Aorta (tissue), 5 donors: Measurements from ENCODE around the gene LRRC71. TPM values are rescaled to one million over a fixed set of nuclear protein-coding genes. Genes with fewer than 3 reads are reported as not detected.
"Not testable (repeated sequence)": the region's sequence is repeated elsewhere in the genome, so short reads cannot be mapped to it uniquely, and the experiment has no call there.

Experiments used
- ATAC-seq: fragments of 200-7000 bp; cut with Tn5 transposase; one replicate; pipeline ENCODE4 v1.9.1; 2022; ENCODE audit warnings: moderate library complexity; ENCODE audit not compliant: low FRiP score
- DNase-seq, 2 donors: peaks; one replicate each; pipeline ENCODE4 v3.0.0-alpha.2; 2020
- H3K27ac ChIP-seq, 2 donors: one replicate each; pipeline ENCODE4 v1.5.1; 2013; ENCODE audit warnings: low read length in 2 of 2, mild to moderate bottlenecking in 2 of 2, moderate library complexity in 2 of 2, control low read depth in 1 of 2, inconsistent platforms in 1 of 2, low read depth in 1 of 2
- H3K27me3 ChIP-seq, 2 donors: one replicate each; pipeline ENCODE4 v1.6.1; 2013; ENCODE audit warnings: control low read depth in 1 of 2, low read length in 1 of 2, mild to moderate bottlenecking in 1 of 2, moderate library complexity in 1 of 2; ENCODE audit not compliant: insufficient read depth in 2 of 2, control insufficient read depth in 1 of 2
- H3K36me3 ChIP-seq, 2 donors: one replicate each; pipeline ENCODE4 v1.6.1; 2013; ENCODE audit warnings: control low read depth in 1 of 2, low read length in 1 of 2, mild to moderate bottlenecking in 1 of 2; ENCODE audit not compliant: insufficient read depth in 2 of 2, control insufficient read depth in 1 of 2
- H3K4me1 ChIP-seq, 2 donors: one replicate each; pipeline ENCODE4 v1.6.1; 2013; ENCODE audit warnings: low read length in 2 of 2, control low read depth in 1 of 2, mild to moderate bottlenecking in 1 of 2, moderate library complexity in 1 of 2; ENCODE audit not compliant: insufficient read depth in 2 of 2, control insufficient read depth in 1 of 2
- H3K4me3 ChIP-seq, 2 donors: one replicate each; pipeline ENCODE4 v1.5.1; 2013; ENCODE audit warnings: low read length in 2 of 2, control low read depth in 1 of 2, mild to moderate bottlenecking in 1 of 2
- H3K9me3 ChIP-seq: one replicate; pipeline ENCODE4 v1.6.1; 2013; ENCODE audit warnings: mild to moderate bottlenecking, low read length; ENCODE audit not compliant: control insufficient read depth
- WGBS, 2 donors: extraction: QIAGEN DNeasy Blood & Tissue Kit; methylation state at CpG; one replicate each; pipeline ENCODE4 v1.1.7; 2013; 5-methylcytosine and 5-hydroxymethylcytosine counted together
- intact Hi-C, 2 donors: fragments of 100-400 bp; cut with DNase I; formaldehyde crosslinking; loops; one replicate each; pipeline versions ENCODE4 v1.14.2 to v1.15.0; 2022
- polyA plus RNA-seq, 2 donors: library from polyadenylated mRNA; stranded (reverse); fragments of 200-250 nt; gene quantifications; one replicate each; pipeline ENCODE4 v1.2.3, GENCODE V29; 2013
- total RNA-seq, 2 donors: library from RNA; stranded (reverse); fragmentation: NEBNext Ultra II Directional; extraction: Animal tissue kit (Norgen Biotek cat#: 25700); gene quantifications; one replicate each; pipeline ENCODE4 v1.2.1, GENCODE V29; 2021
- donor health status: healthy with polysubstance abuse.
- donor health status: Bipolar disorder and iron deficiency.
- donor health status: DM: no; HTN: no; CAD: no.
- donor health status: DM: no; HTN: no; CAD: no.
- donor health status: DM: yes; HTN: yes; CAD: no.

The LRRC71 gene
- total and polyA plus RNA-seq, 4 donors, result 0.42 to 2.4 (median 1.3) TPM; not detected in 1

DNA sequence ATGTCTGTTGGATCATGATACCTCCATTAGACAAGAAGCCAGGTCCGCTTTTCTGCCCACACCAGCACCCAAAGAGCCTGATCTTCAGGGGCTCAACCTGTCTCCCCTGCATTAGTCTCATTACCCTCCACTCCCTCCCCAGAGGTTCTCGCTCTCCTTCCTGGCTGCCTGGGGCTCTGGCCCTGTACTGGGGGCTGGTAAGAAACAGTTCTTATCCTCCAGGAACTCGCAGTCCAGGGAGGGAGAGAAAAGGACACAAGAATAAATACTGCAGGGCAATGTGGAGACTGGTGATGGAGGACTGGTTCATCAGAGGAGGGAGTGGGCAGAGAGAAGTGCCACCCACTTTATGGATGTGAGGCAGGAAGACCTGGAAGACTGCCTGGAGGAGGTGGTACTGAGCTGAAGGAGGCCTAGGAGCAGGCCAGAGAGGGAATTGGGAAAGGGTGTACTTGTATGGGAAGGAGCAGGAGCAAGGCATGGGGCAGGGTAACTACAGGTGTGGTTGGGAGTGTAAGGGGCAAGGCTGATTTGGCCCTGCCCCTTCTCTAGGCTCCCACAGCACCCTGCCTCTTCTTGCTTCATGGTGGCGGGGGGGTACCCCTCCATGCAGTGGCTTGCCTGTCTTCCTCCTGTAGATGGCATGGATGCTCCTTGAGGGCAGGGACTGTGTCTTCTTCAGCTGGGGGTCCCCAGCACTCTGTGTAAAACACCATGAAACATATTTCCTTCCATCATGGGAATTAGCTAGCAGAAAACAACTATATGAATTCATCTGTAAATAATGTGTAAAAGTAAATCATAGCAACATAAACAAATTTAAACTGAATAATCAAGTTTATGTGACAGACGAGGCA lies 5.0 kb downstream of the LRRC71 start:
- 86 to 90% methylated on average over 5 of the region's 5 CpGs for WGBS, 2 donors
- Histone ChIP-seq H3K27ac (no peak overlapping the region), H3K4me3 (no peak overlapping the region), H3K27me3 (peaks cover 0 to 3% of the 10 kb centered on the region in 2 donors), H3K9me3 (no peaks in the 10 kb centered on the region), H3K4me1 (no peaks in the 10 kb centered on the region), H3K36me3 (no peaks in the 10 kb centered on the region)
- DNase-seq (no peak), ATAC-seq (no peak)
- intact Hi-C loops, result loop anchor here in 1 of 2 donors (5.0 kb wide), 2 partner anchors 33 to 88 kb away; partner anchors contain the start of gene PEAR1

GRCh38 chr1:156926175-156926574 lies 5.7 kb downstream of the LRRC71 start:
- H3K4me3 ChIP-seq, result no peak overlapping the region
- ATAC-seq, result no peak
- intact Hi-C loops, result loop anchor here in 1 of 2 donors (5.0 kb wide), 2 partner anchors 34 to 89 kb away; partner anchors contain the start of gene PEAR1
- no peaks in the 10 kb centered on the region for H3K36me3 ChIP-seq
- WGBS, 2 donors, result 57 to 64% methylated on average over 3 of the region's 3 CpGs
- no peak overlapping the region for H3K27ac ChIP-seq
- no peaks in the 10 kb centered on the region for H3K4me1 ChIP-seq
- H3K9me3 ChIP-seq, result no peaks in the 10 kb centered on the region
- peak; percentile 67 to 75 for DNase-seq
- H3K27me3 ChIP-seq, result peaks cover 0 to 2% of the 10 kb centered on the region in 2 donors

DNA sequence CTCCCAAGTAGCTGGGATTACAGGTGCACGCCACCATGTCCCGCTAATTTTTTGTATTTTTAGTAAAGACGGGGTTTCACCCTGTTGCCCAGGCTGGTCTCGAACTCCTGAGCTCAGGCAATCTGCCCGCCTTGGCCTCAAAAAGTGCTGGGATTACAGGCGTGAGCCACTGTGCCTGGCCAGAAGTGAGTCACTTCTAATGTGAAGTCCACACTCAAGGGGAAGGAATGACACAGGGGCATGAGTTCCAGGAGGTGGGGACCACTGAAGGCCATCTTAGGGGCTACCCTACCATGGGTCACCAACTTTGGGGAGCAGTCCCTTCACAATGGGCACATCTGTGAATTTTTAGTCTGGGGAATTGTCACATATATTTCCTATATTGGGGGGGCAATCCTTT lies 6.3 kb downstream of the LRRC71 start:
- not testable (repeated sequence) for H3K4me3 ChIP-seq, H3K9me3 ChIP-seq, H3K4me1 ChIP-seq, H3K27me3 ChIP-seq, H3K36me3 ChIP-seq, ATAC-seq, H3K27ac ChIP-seq
- peak in 1 of 2 donors; percentile 27 for DNase-seq
- intact Hi-C loops, result loop anchor here in 1 of 2 donors (5.0 kb wide), 2 partner anchors 34 to 89 kb away; partner anchors contain the start of gene PEAR1
- 83 to 85% methylated on average over 6 of the region's 6 CpGs for WGBS, 2 donors

DNA sequence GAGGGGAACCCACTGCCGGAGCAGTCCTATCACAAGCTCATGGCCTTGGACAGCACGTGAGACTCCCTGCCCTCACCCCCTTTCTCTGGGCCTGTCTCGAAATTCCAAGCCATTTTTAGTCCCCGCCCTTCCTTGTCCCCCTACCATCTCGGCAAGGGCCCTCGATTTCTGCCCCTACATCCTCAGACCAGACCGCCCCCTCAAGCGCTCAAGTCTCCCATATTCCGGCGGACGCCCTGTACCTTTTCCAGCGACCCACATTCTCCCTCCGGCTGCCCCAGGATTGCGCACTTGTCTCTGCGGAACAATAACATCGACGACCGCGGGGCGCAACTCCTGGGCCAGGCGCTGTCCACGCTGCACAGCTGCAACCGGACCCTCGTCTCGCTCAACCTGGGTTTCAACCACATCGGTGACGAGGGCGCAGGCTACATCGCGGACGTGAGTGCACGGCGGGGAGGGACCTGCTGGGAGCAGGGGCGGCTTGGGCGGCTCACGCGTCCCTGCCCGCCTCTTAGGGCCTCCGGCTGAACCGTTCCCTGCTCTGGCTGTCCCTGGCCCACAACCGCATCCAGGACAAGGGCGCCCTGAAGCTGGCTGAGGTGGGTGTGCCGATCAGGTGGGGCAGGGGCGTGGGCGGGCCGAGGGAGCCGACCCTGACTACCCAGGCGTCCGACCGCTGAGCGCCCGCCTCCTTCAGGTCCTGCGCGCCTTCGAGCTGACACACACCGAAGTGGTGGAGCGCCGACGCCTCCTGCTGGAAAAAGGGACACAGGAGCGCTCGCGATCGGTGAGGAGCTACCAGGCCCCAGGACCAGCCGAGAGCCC lies 7.0 kb downstream of the LRRC71 start:
- Histone ChIP-seq H3K4me1 (no peaks in the 10 kb centered on the region), H3K9me3 (no peaks in the 10 kb centered on the region), H3K27ac (no peak overlapping the region), H3K36me3 (no peaks in the 10 kb centered on the region), H3K4me3 (no peak overlapping the region), H3K27me3 (peaks cover 0 to 2% of the 10 kb centered on the region in 2 donors)
- 4 to 6% methylated on average over 62 to 64 of the region's 64 CpGs for WGBS, 2 donors
- intact Hi-C loops, result loop anchor here in 1 of 2 donors (5.0 kb wide), 2 partner anchors 35 to 90 kb away; partner anchors contain the start of gene PEAR1
- peak; percentile 53 for ATAC-seq
- DNase-seq, result peak; percentile 82 to 91

DNA sequence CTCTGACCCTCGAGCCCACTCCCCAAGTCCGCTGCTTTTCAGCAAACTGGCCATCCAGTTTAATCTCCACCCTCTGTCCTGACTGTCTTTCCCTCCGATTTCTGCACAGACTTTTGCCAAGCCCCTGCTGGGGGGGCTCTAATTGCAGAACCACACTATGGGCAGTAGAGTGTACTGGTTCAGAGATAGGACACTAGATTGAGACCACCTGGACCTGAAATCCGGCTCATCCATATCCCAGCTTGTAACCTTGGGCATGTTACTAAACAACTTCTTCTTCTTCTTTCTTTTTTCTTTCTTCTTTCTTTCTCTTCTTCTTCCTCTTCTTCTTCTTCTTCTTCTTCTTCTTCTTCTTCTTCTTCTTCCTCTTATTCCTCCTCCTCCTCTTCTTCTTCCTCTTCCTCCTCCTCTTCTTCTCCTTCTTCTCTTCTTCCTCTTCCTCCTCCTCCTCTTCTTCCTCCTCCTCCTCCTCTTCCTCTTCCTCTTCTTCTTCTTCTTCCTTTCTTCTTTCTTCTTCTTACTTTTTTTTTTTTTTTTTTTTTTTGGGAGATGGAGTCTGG lies 7.7 kb downstream of the LRRC71 start:
- ATAC-seq (no peak), DNase-seq (no peak)
- Histone ChIP-seq H3K27ac (no peak overlapping the region), H3K4me1 (no peaks in the 10 kb centered on the region), H3K27me3 (peaks cover 0 to 2% of the 10 kb centered on the region in 2 donors), H3K9me3 (no peaks in the 10 kb centered on the region), H3K36me3 (no peaks in the 10 kb centered on the region), H3K4me3 (no peak overlapping the region)
- intact Hi-C loops, result loop anchor here in 1 of 2 donors (5.0 kb wide), 2 partner anchors 36 to 91 kb away; partner anchors contain the start of gene PEAR1
- 14 to 16% methylated on average over 4 of the region's 4 CpGs for WGBS, 2 donors

DNA sequence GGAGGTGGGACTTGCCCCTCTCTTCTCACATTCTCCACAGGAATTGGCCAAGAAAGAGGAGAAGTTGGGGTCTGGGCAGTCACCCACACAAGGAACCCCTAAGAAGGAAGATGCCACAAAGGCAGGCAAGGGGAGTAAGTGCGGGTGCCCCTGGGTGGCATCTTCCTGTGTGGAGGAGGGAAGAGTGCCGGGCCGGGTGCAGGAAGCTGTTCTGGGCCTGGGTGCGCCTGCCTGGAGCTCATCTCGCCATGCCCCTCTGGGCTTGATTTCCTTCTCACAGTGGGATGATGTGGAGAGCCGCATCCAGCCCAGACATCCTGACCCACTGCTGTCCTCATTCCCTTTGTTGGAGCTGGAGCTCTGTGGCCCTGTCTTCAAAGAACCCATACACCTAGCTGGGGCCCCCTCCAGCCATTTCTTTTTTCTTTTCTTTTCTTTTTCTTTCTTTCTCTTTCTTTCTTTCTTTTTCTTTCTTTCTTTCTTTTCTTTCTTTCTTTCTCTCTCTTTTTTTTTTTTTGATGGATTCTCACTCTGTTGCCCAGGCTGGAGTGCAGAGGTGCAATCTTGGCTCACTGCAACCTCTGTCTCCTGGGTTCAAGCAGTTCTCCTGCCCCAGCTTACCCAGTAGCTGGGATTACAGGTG lies 9.3 kb downstream of the LRRC71 start:
- no peak overlapping the region for H3K27ac ChIP-seq
- intact Hi-C loops, result loop anchor here in 1 of 2 donors (5.0 kb wide), 2 partner anchors 37 to 92 kb away; partner anchors contain the start of gene PEAR1
- no peak overlapping the region for H3K4me3 ChIP-seq
- no peaks in the 10 kb centered on the region for H3K9me3 ChIP-seq
- WGBS, 2 donors, result 55 to 68% methylated on average over 6 of the region's 6 CpGs
- no peaks in the 10 kb centered on the region for H3K36me3 ChIP-seq
- H3K4me1 ChIP-seq, result no peaks in the 10 kb centered on the region
- peaks cover 0 to 2% of the 10 kb centered on the region in 2 donors for H3K27me3 ChIP-seq
- ATAC-seq (no peak), DNase-seq (peak in 1 of 2 donors; percentile 55)

- peak in 1 of 2 donors; percentile 21 for DNase-seq
- Histone ChIP-seq H3K4me3 (no peak overlapping the region), H3K27ac (no peak overlapping the region), H3K9me3 (no peaks in the 10 kb centered on the region), H3K4me1 (no peaks in the 10 kb centered on the region), H3K27me3 (no peaks in the 10 kb centered on the region), H3K36me3 (no peaks in the 10 kb centered on the region)
- 35 to 44% methylated on average over 4 of the region's 4 CpGs for WGBS, 2 donors
- no peak for ATAC-seq
- intact Hi-C loops, result no loop called here
Observed at GRCh38 chr1:156930483-156930882, 10.1 kb downstream of the LRRC71 start.
